Measurements from ENCODE around the gene HOXC9.

DNA sequence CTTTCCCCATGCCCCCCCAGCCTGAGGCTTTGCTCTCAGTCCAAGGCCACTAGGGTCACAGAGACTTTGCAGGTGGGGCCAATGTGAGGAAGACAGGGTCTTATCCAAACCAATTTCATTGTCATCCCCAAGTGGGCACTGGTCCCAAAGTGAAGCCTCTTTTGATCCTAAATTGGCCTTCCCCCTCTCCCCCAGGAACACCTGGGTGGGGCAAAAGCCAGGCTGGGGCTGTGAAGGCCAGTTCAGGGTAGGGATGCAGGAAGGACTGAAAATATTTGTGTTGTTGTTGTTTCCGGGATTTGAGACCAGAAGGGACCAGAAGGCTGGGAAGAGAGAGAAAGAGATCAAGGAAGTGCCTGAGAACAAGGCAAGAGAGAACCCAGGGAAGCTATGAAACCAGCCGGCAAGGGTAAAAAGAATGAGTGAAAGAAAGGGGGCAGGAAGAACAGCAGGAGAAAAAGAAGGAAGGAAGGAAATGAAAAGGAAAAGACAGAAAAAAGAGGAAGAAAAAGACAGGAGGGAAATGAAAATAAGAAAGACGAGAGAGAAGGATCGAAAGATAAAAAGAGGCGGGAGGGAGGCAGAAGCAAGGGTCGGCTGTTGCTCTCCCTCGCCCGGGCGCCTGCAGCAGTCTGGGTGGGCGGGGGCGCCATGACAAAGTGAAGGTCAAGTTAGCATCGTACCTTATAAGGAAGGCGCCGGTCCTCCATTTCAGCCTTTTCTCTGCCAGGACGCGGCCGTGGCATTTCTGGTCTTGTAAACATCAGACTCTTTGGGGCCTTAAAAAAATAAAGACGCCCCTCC lies 34.5 kb upstream of the HOXC9 start:
- TF ChIP-seq POLR2A (IDR thresholded peaks at IDR 0.05), result no peak
- TF ChIP-seq, protein P1, sequence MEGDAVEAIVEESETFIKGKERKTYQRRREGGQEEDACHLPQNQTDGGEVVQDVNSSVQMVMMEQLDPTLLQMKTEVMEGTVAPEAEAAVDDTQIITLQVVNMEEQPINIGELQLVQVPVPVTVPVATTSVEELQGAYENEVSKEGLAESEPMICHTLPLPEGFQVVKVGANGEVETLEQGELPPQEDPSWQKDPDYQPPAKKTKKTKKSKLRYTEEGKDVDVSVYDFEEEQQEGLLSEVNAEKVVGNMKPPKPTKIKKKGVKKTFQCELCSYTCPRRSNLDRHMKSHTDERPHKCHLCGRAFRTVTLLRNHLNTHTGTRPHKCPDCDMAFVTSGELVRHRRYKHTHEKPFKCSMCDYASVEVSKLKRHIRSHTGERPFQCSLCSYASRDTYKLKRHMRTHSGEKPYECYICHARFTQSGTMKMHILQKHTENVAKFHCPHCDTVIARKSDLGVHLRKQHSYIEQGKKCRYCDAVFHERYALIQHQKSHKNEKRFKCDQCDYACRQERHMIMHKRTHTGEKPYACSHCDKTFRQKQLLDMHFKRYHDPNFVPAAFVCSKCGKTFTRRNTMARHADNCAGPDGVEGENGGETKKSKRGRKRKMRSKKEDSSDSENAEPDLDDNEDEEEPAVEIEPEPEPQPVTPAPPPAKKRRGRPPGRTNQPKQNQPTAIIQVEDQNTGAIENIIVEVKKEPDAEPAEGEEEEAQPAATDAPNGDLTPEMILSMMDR (IDR thresholded peaks at IDR 0.05), result no peak
